PC-3 (cell line): ENCODE measurements around the gene AQP6.

Source experiments
- CTCF ChIP-seq: fragments of 300-600 bp; sonication (generic); conservative IDR thresholded peaks from 2 replicates; pipeline ENCODE4 v1.5.1; 2017; ENCODE audit warnings: antibody characterized with exemption, low read depth, mild to moderate bottlenecking, low read length
- EZH2 ChIP-seq: fragments of 300-600 bp; sonication (generic); IDR thresholded peaks from one replicate; pipeline ENCODE4 v1.6.1; 2017; ENCODE audit warnings: antibody characterized with exemption, mild to moderate bottlenecking, low read length; ENCODE audit not compliant: unreplicated experiment
- EZH2phosphoT487 ChIP-seq: fragments of 300-600 bp; sonication (generic); IDR thresholded peaks from 2 replicates; pipeline ENCODE4 v1.6.1; 2018; ENCODE audit warnings: mild to moderate bottlenecking, antibody characterized with exemption, low read length, borderline replicate concordance

- TF ChIP-seq EZH2 (no peak), CTCF (no peak), EZH2phosphoT487 (no peak)
These were observed 29.7 kb upstream of the AQP6 start for GRCh38 chr12:49942921-49943624.
